Esophagus (tissue), 2 donors: ENCODE results near the gene AVPI1. TPM values are rescaled to one million over a fixed set of nuclear protein-coding genes. Genes with fewer than 3 reads are reported as not detected.
"Not testable (repeated sequence)": the region's sequence is repeated elsewhere in the genome, so short reads cannot be mapped to it uniquely, and the experiment has no call there.

Experiments used
- H3K27ac ChIP-seq, 2 donors: one replicate each; pipeline ENCODE4 v1.5.1; 2013; ENCODE audit warnings: low read depth in 2 of 2, mild to moderate bottlenecking in 2 of 2, inconsistent platforms in 1 of 2, low read length in 1 of 2, moderate library complexity in 1 of 2
- H3K27me3 ChIP-seq, 2 donors: one replicate each; pipeline ENCODE4 v1.6.1; 2013; ENCODE audit warnings: low read length in 2 of 2, control low read depth in 1 of 2, mild to moderate bottlenecking in 1 of 2; ENCODE audit not compliant: insufficient read depth in 2 of 2, control insufficient read depth in 1 of 2
- H3K36me3 ChIP-seq, 2 donors: one replicate each; pipeline ENCODE4 v1.6.1; 2013; ENCODE audit warnings: low read length in 1 of 2; ENCODE audit not compliant: control insufficient read depth in 2 of 2, insufficient read depth in 2 of 2
- H3K4me1 ChIP-seq, 2 donors: one replicate each; pipeline ENCODE4 v1.6.1; 2013; ENCODE audit warnings: low read length in 1 of 2; ENCODE audit not compliant: control insufficient read depth in 2 of 2, insufficient read depth in 2 of 2
- H3K4me3 ChIP-seq, 2 donors: one replicate each; pipeline ENCODE4 v1.5.1; 2013; ENCODE audit warnings: low read length in 2 of 2, mild to moderate bottlenecking in 2 of 2, low read depth in 1 of 2, moderate library complexity in 1 of 2
- H3K9me3 ChIP-seq, 2 donors: one replicate each; pipeline ENCODE4 v1.6.1; 2013; ENCODE audit warnings: mild to moderate bottlenecking in 2 of 2, low read depth in 1 of 2, low read length in 1 of 2, moderate library complexity in 1 of 2; ENCODE audit not compliant: control insufficient read depth in 2 of 2, insufficient read depth in 1 of 2
- WGBS, 2 donors: extraction: QIAGEN DNeasy Blood & Tissue Kit; methylation state at CpG; one replicate each; pipeline ENCODE4 v1.1.7; 2013; 5-methylcytosine and 5-hydroxymethylcytosine counted together
- polyA plus RNA-seq, 2 donors: library from polyadenylated mRNA; stranded (reverse); fragments of 200-250 nt; gene quantifications; one replicate each; pipeline ENCODE4 v1.2.3, GENCODE V29; 2013
- donor health status: healthy with polysubstance abuse.
- donor health status: Bipolar disorder and iron deficiency.

Gene AVPI1
- polyA plus RNA-seq, 2 donors: 9.8 to 15.3 TPM

DNA sequence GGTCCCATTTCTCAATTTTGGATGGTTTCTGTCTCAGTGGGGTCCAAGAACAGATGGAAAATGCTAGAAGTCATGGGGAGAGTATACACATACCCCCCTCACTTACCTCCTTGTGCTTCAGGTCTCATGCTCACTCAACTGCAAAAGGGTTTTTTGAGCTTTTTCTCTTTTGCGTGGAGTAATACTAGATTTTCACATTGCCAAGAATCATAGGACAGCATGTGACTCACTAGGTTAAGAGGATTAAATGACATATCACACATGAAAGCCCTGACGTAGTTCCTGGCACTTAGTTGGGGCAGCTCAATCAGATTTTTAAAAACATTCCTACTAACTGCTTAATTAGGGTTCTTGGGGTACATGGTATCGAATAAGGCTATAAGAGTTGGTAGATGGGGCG lies 42.1 kb downstream of the AVPI1 start:
- Histone ChIP-seq H3K9me3 (peaks cover 0 to 2% of the 10 kb centered on the region in 2 donors), H3K4me1 (no peaks in the 10 kb centered on the region), H3K27ac (no peak overlapping the region), H3K4me3 (no peak overlapping the region), H3K36me3 (peaks cover 0 to 2% of the 10 kb centered on the region in 2 donors), H3K27me3 (no peaks in the 10 kb centered on the region)
- 85 to 86% methylated on average over 4 of the region's 4 CpGs for WGBS, 2 donors

- no peak overlapping the region for H3K27ac ChIP-seq
- 87 to 91% methylated on average over 4 of the region's 4 CpGs for WGBS, 2 donors
- H3K27me3 ChIP-seq: no peaks in the 10 kb centered on the region
- peak overlapping the region in 1 of 2 donors; percentile 18 for H3K4me3 ChIP-seq
- H3K4me1 ChIP-seq: no peaks in the 10 kb centered on the region
- peaks cover 0 to 2% of the 10 kb centered on the region in 2 donors for H3K9me3 ChIP-seq
- peaks cover 0 to 2% of the 10 kb centered on the region in 2 donors for H3K36me3 ChIP-seq
Observed at GRCh38 chr10:97643441-97643985, 43.5 kb downstream of the AVPI1 start.

- 93 to 96% methylated on average over 13 of the region's 13 CpGs for WGBS, 2 donors
- not testable (repeated sequence) for H3K36me3 ChIP-seq, H3K9me3 ChIP-seq, H3K4me1 ChIP-seq, H3K27me3 ChIP-seq, H3K27ac ChIP-seq
- peak overlapping the region in 1 of 2 donors; percentile 18 for H3K4me3 ChIP-seq
Observed at GRCh38 chr10:97642471-97643159, 44.4 kb downstream of the AVPI1 start.

DNA sequence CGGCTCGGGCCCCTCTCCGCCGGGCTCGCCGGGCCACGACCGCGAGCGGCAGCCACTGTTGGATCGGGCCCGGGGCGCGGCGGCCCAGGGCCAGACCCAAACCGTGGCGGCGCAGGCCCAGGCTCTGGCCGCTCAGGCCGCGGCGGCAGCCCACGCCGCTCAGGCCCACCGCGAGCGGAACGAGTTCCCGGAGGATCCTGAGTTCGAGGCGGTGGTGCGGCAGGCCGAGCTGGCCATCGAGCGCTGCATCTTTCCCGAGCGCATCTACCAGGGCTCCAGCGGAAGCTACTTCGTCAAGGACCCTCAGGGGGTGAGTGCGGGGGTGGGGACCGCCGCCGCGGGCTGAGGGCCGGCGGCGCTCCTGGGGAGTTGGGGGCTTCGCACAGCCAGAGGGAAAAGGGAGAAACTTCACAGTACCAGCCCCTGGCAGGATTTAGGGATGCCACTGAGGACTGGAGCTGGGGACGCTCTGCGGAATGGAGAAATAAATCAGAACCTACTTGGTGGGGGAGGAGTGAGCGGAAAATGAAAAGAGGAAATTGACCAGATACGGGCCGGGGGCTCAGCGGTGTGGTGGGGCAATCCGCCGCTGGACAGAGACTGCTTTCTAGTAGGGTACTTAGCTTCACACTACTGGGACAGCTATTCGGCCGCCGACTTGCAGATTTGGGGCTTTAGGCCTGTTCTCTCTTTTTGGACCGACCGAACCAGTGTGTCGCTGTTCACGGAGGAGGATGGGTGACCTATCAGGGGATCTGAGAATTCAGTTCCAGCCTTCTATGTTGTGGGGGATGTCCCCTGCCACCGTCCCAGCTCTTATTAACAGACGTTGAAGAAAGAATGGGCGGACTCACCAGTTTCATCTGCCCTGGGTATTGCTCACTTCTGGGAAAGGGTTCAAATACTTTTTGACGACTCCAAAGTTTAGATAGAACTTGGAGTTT lies 45.9 kb downstream of the AVPI1 start:
- peak overlapping the region; percentile 73 to 94 for H3K27ac ChIP-seq
- 1 to 2% methylated on average over 63 to 67 of the region's 67 CpGs for WGBS, 2 donors

DNA sequence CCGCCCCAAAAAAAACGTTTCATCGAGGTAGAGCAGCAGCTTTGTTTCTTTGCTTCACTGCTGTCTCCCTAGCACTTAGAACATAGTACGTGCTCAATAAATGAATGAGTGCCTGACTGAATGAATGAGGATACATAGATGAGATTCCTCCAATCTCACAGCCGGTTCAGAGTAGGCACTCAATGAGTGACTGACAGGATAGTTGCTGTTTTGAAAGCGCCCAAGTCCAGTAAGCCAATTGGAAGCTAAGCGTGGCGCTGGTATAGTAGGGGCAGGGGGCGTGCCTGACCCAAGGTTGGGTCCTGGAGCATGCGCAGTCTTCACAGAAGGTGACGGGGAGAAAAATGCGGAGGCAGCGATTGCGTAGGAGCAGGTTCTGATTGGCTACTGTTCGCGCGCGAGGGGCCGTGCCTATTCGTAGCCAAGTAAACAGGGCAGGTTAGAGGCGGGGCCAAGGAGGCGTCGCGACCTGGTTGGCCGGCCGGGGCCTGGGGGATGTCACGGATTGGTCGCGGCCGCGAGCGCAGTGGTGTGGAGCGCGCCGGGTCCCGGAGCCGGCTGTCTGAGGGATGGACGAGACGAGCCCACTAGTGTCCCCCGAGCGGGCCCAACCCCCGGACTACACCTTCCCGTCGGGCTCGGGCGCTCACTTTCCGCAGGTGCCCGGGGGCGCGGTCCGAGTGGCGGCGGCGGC lies 46.7 kb downstream of the AVPI1 start, which contains the start of gene PI4K2A:
Gene PI4K2A (plus strand): TSS at position 498 of the 694 bp plus-strand sequence. CDS start 72 bp downstream, at position 570.
- H3K36me3 ChIP-seq: peaks cover 0 to 2% of the 10 kb centered on the region in 2 donors
- WGBS, 2 donors: 2% methylated on average over 34 to 54 of the region's 54 CpGs
- peak within 1 kb of the TSS; percentile 73 to 94 for H3K27ac ChIP-seq
- peak within 1 kb of the TSS; percentile 82 to 93 for H3K4me3 ChIP-seq
- no peaks in the 10 kb centered on the region for H3K4me1 ChIP-seq
- H3K27me3 ChIP-seq: no peaks in the 10 kb centered on the region
- H3K9me3 ChIP-seq: peaks cover 0 to 2% of the 10 kb centered on the region in 2 donors

More for the DNA sequence above, 45.9 kb downstream of the AVPI1 start:
- Histone ChIP-seq H3K36me3 (peaks cover 0 to 2% of the 10 kb centered on the region in 2 donors), H3K4me1 (no peaks in the 10 kb centered on the region), H3K4me3 (peak overlapping the region; percentile 82 to 93), H3K9me3 (peaks cover 0 to 2% of the 10 kb centered on the region in 2 donors), H3K27me3 (no peaks in the 10 kb centered on the region)

GRCh38 chr10:97639090-97639489 lies 48.0 kb downstream of the AVPI1 start:
- WGBS, 2 donors: 83 to 86% methylated on average over 3 of the region's 3 CpGs
- H3K4me3 ChIP-seq, H3K9me3 ChIP-seq, H3K27me3 ChIP-seq, H3K27ac ChIP-seq, H3K36me3 ChIP-seq, H3K4me1 ChIP-seq: not testable (repeated sequence)

GRCh38 chr10:97635577-97635976 lies 51.5 kb downstream of the AVPI1 start:
- no peaks in the 10 kb centered on the region for H3K9me3 ChIP-seq
- H3K4me1 ChIP-seq: peaks cover 0 to 2% of the 10 kb centered on the region in 2 donors

DNA sequence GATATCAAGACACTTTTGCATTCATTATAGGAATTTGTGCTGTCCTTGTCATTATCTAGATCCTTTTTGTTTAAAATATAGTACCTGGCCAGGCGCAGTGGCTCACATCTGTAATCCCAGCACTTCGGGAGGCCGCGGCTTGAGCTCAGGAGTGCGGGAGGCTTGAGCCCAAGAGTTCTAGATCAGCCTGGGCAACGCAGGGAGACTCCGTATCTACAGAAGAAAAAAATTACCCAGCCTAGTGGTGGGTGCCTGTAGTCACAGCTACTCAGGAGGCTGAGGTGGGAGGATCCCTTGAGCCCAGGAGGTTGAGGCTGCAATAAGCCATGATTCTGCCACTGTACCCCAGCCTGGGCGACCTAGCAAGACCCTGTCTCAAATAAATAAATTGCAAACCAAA lies 53.1 kb downstream of the AVPI1 start:
- WGBS, 2 donors: 70 to 76% methylated on average over 8 of the region's 8 CpGs
- H3K4me3 ChIP-seq: peak overlapping the region in 1 of 2 donors; percentile 82

More at GRCh38 chr10:97635577-97635976, 51.5 kb downstream of the AVPI1 start:
- Histone ChIP-seq H3K36me3 (no peaks in the 10 kb centered on the region), H3K27ac (no peak overlapping the region), H3K27me3 (no peaks in the 10 kb centered on the region), H3K4me3 (no peak overlapping the region)
- 92 to 96% methylated on average over 1 of the region's 1 CpG for WGBS, 2 donors

More for the DNA sequence above, 53.1 kb downstream of the AVPI1 start:
- Histone ChIP-seq H3K9me3 (no peaks in the 10 kb centered on the region), H3K27ac (no peak overlapping the region), H3K27me3 (no peaks in the 10 kb centered on the region), H3K36me3 (no peaks in the 10 kb centered on the region), H3K4me1 (peaks cover 0 to 2% of the 10 kb centered on the region in 2 donors)
